Measurements from ENCODE around the gene PCNP. TPM values are rescaled to one million over a fixed set of nuclear protein-coding genes. Genes with fewer than 3 reads are reported as not detected.
"Not testable (repeated sequence)": the region's sequence is repeated elsewhere in the genome, so short reads cannot be mapped to it uniquely, and the experiment has no call there.

PCNP gene
- total and polyA plus RNA-seq, 9 of the 15 experiments (the other 6 are each of a cell fraction or from before 2014, with no cell fraction given), result 54.3 to 170 (median 150) TPM

DNA sequence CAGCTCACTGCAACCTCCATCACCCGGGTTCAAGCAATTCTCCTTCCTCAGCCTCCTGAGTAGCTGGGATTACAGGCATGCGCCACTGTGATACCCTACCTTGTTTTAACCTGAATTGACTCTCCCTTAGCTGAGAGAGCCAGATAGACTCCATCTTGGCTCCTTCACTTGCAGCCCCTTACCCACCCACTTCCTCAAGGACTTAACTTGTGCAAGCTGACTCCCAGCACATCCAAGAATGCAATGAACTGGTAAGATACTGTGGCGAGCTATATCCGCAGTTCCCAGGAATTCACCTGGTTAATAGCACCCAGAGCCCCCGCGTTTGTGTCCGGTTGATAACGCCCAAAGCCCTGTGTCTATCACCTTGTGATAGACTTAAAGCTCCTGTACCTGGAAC lies 58.0 kb downstream of the PCNP start:
- Histone ChIP-seq H3K36me3 (ENCODE audit: control insufficient read depth, insufficient read depth, low read length) (peaks cover 60% of the 10 kb centered on the region), H3K9ac (ENCODE audit: insufficient read depth in 1 of 2, low read depth in 2 of 2, low read length in 2 of 2) (peak overlapping the region in 1 of 2 experiments; percentile 87; a peak in 3 of 4 replicates), H3K4me2 (ENCODE audit: insufficient read depth, low read length) (peak overlapping the region; percentile 93), H3K27ac (ENCODE audit: extremely low read depth, low read depth, low read length) (peak overlapping the region; percentile 72), H3K4me3 (peak overlapping the region; percentile 63), H3K4me1 (replicated peaks in 1 of 2; ENCODE audit: control insufficient read depth in 2 of 2, insufficient read depth in 2 of 2, low read length in 2 of 2) (peaks cover 10 to 12% of the 10 kb centered on the region in 2 experiments; a peak in 3 of 5 replicates), H3K79me2 (ENCODE audit: control insufficient read depth, insufficient read depth, low read length) (peaks cover 100% of the 10 kb centered on the region)
- in situ Hi-C loops (cut with MboI); H3K9me1 ChIP-seq (ENCODE audit: control insufficient read depth, insufficient read depth, low read length); H3K27me3 ChIP-seq (ENCODE audit: control insufficient read depth in 2 of 2, insufficient read depth in 2 of 2, low read length in 2 of 2); H4K20me1 ChIP-seq (replicated peaks; ENCODE audit: control insufficient read depth, insufficient read depth, low read length); H3K9me3 ChIP-seq (replicated peaks; ENCODE audit: control insufficient read depth, insufficient read depth, low read depth, low read length); BruUV-seq (replicated peaks); H2AFZ ChIP-seq (ENCODE audit: low read depth, low read length); CTCF ChIA-PET (ENCODE audit: low intra/inter-chr PET ratio): not testable (repeated sequence)
- ATAC-seq, result peak; percentile 1; the same call in 2 of the 3 replicates
- intact Hi-C loops (cut with micrococcal nuclease), result loop anchor here (10.0 kb wide), 1 partner anchor 257 kb away; no protein-coding TSS in a partner anchor
- FAIRE-seq, result peak; percentile 26
- WGBS (ENCODE audit: insufficient coverage, low coverage, missing lambda C conversion rate), result 0% methylated on average over 8 of the region's 8 CpGs
- POLR2A ChIA-PET, result interaction anchor here (0.6 to 1.8 kb wide), 4 partner anchors 8 to 56 kb away, joined by 3 to 8 read pairs (median 5); partner anchors contain the start of gene ZBTB11
- DNase-seq (ENCODE audit: extremely low read depth in 1 of 4, low spot score in 3 of 4), result peak in 1 of 4 experiments; percentile 76
- TF ChIP-seq MAZ (CRISPR knock-in tag; conservative IDR thresholded peaks at IDR 0.05 in 1 of 2, IDR thresholded peaks at IDR 0.05 in 1 of 2) (peak in 1 of 2 experiments; percentile 76; a peak in 2 of 4 replicates), ZNF133 (CRISPR knock-in tag; IDR thresholded peaks at IDR 0.05) (0 out of 2 replicates have a peak, but pooled peaks have one; percentile 25), OTX1 (CRISPR knock-in tag; IDR thresholded peaks at IDR 0.05) (0 out of 2 replicates have a peak, but pooled peaks have one; percentile 25), GTF2A2 (tag; IDR thresholded peaks at IDR 0.05) (peak; percentile 66; the same call in 1 of the 2 replicates), ZBTB34 (CRISPR knock-in tag; IDR thresholded peaks at IDR 0.05) (peak; percentile 55; the same call in 1 of the 2 replicates), PRDM10 (IDR thresholded peaks at IDR 0.05; ENCODE audit: partially characterized antibody) (peak; percentile 4), ZNF311 (CRISPR knock-in tag; IDR thresholded peaks at IDR 0.05) (peak; percentile 97), PATZ1 (CRISPR knock-in tag; IDR thresholded peaks at IDR 0.05; ENCODE audit: borderline replicate concordance) (0 out of 2 replicates have a peak, but pooled peaks have one; percentile 65), ILK (tag; IDR thresholded peaks at IDR 0.05; ENCODE audit: borderline replicate concordance, low read depth) (peak; percentile 75; the same call in 1 of the 2 replicates)
- TF ChIP-seq, protein P1, sequence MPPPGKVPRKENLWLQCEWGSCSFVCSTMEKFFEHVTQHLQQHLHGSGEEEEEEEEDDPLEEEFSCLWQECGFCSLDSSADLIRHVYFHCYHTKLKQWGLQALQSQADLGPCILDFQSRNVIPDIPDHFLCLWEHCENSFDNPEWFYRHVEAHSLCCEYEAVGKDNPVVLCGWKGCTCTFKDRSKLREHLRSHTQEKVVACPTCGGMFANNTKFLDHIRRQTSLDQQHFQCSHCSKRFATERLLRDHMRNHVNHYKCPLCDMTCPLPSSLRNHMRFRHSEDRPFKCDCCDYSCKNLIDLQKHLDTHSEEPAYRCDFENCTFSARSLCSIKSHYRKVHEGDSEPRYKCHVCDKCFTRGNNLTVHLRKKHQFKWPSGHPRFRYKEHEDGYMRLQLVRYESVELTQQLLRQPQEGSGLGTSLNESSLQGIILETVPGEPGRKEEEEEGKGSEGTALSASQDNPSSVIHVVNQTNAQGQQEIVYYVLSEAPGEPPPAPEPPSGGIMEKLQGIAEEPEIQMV (tag; conservative IDR thresholded peaks at IDR 0.05; ENCODE audit: low read depth), result peak; percentile 76

Measured in K562 (cell line).